ENCODE measurements around the gene ELP1. TPM values are rescaled to one million over a fixed set of nuclear protein-coding genes. Genes with fewer than 3 reads are reported as not detected.

ELP1 gene
- total RNA-seq, 2 donors from 2014 or later = 20.6 to 24.0 TPM

- no peak for DNase-seq (ENCODE audit: low spot score)
- ATAC-seq (ENCODE audit: insufficient number of reproducible peaks, low FRiP score, low read depth) = no peak
- H3K27ac ChIP-seq = no peak overlapping the region
- no peaks in the 10 kb centered on the region for H3K4me1 ChIP-seq (ENCODE audit: control insufficient read depth in 1 of 2, low read depth in 2 of 2)
- H3K36me3 ChIP-seq = peaks cover 3% of the 10 kb centered on the region
- no peaks in the 10 kb centered on the region for H3K27me3 ChIP-seq (replicated peaks; ENCODE audit: insufficient read depth)
- H3K4me3 ChIP-seq = no peak overlapping the region
- TF ChIP-seq CTCF (IDR thresholded peaks at IDR 0.05) = no peak
- no peaks in the 10 kb centered on the region for H3K9me3 ChIP-seq
These were observed 66.8 kb downstream of the ELP1 start for GRCh38 chr9:108867116-108867515.

GRCh38 chr9:108866001-108866420, 67.9 kb downstream of the ELP1 start:
- DNase-seq (ENCODE audit: low spot score) (no peak), ATAC-seq (ENCODE audit: insufficient number of reproducible peaks, low FRiP score, low read depth) (no peak)
- Histone ChIP-seq H3K36me3 (no peaks in the 10 kb centered on the region), H3K4me1 (ENCODE audit: control insufficient read depth in 1 of 2, low read depth in 2 of 2) (no peaks in the 10 kb centered on the region), H3K27me3 (replicated peaks; ENCODE audit: insufficient read depth) (no peaks in the 10 kb centered on the region), H3K9me3 (no peaks in the 10 kb centered on the region), H3K27ac (no peak overlapping the region), H3K4me3 (no peak overlapping the region)
- no peak for TF ChIP-seq CTCF (IDR thresholded peaks at IDR 0.05)

GRCh38 chr9:108865037-108865436, 68.9 kb downstream of the ELP1 start:
- ATAC-seq (ENCODE audit: insufficient number of reproducible peaks, low FRiP score, low read depth) = no peak

GRCh38 chr9:108864446-108864845, 69.5 kb downstream of the ELP1 start:
- no peak overlapping the region for H3K4me3 ChIP-seq
- no peak for TF ChIP-seq CTCF (IDR thresholded peaks at IDR 0.05)

More at GRCh38 chr9:108865037-108865436, 68.9 kb downstream of the ELP1 start:
- H3K4me1 ChIP-seq (ENCODE audit: control insufficient read depth in 1 of 2, low read depth in 2 of 2) = no peaks in the 10 kb centered on the region
- H3K27me3 ChIP-seq (replicated peaks; ENCODE audit: insufficient read depth) = no peaks in the 10 kb centered on the region
- no peak overlapping the region for H3K4me3 ChIP-seq
- no peak for DNase-seq (ENCODE audit: low spot score)
- TF ChIP-seq CTCF (IDR thresholded peaks at IDR 0.05) = no peak
- no peak overlapping the region for H3K27ac ChIP-seq
- no peaks in the 10 kb centered on the region for H3K9me3 ChIP-seq
- no peaks in the 10 kb centered on the region for H3K36me3 ChIP-seq

GRCh38 chr9:108863891-108864290, 70.0 kb downstream of the ELP1 start:
- Histone ChIP-seq H3K4me3 (no peak overlapping the region), H3K36me3 (no peaks in the 10 kb centered on the region), H3K27ac (no peak overlapping the region), H3K9me3 (no peaks in the 10 kb centered on the region), H3K4me1 (ENCODE audit: control insufficient read depth in 1 of 2, low read depth in 2 of 2) (no peaks in the 10 kb centered on the region), H3K27me3 (replicated peaks; ENCODE audit: insufficient read depth) (no peaks in the 10 kb centered on the region)
- no peak for TF ChIP-seq CTCF (IDR thresholded peaks at IDR 0.05)
- ATAC-seq (ENCODE audit: insufficient number of reproducible peaks, low FRiP score, low read depth) (no peak), DNase-seq (ENCODE audit: low spot score) (no peak)

More at GRCh38 chr9:108864446-108864845, 69.5 kb downstream of the ELP1 start:
- Histone ChIP-seq H3K36me3 (no peaks in the 10 kb centered on the region), H3K27me3 (replicated peaks; ENCODE audit: insufficient read depth) (no peaks in the 10 kb centered on the region), H3K27ac (no peak overlapping the region), H3K4me1 (ENCODE audit: control insufficient read depth in 1 of 2, low read depth in 2 of 2) (no peaks in the 10 kb centered on the region), H3K9me3 (no peaks in the 10 kb centered on the region)
- no peak for DNase-seq (ENCODE audit: low spot score)
- no peak for ATAC-seq (ENCODE audit: insufficient number of reproducible peaks, low FRiP score, low read depth)
